Endothelial cell of hepatic sinusoid (primary cell): ENCODE data around the gene CYSRT1.
"Not testable (repeated sequence)": the region's sequence is repeated elsewhere in the genome, so short reads cannot be mapped to it uniquely, and the experiment has no call there.

ENCODE experiments used
- in situ Hi-C: cut with HindIII; loops from 2 replicates; pipeline ENCODE4 v1.10.0; 2017; ENCODE audit warnings: low sequenced_read_pairs

The CYSRT1 gene

GRCh38 chr9:137234055-137234697, 9.2 kb downstream of the CYSRT1 start:
- in situ Hi-C loops = no loop called here

DNA sequence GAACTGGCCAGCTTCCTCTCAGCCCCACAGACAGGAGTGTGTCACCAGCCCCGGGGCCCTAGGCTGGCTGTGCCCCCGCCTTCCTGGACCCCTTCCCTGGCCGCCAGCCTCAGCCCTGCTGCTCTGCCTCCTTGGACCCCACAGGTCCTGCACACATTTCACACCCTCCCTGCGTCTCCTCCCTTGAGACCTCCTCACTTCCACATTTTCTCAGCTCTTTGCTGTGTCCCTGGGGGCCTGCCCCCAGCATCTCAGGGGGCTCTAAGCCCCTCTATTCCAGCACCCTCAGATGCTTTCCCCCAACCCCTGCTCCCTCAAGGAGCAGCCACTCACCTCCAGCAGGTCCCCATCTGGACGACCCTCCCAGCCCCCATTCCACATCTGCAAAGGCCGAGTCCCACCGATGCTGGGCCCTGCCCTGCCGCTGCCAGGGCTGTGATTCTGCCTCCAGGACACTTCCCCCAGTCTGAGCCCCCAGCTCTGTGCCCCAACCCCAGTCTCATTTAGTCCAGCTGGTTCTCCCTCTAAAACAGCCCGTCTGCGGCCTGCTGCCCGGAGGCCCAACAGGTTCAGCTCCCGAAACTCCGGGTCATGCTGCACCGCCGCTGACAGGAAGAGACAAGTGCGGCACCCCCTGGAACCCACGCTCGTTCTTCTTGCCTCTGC, 9.9 kb downstream of the CYSRT1 start:
- in situ Hi-C loops = no loop called here

- in situ Hi-C loops = no loop called here
Measured at GRCh38 chr9:137235424-137236237, 10.7 kb downstream of the CYSRT1 start.

DNA sequence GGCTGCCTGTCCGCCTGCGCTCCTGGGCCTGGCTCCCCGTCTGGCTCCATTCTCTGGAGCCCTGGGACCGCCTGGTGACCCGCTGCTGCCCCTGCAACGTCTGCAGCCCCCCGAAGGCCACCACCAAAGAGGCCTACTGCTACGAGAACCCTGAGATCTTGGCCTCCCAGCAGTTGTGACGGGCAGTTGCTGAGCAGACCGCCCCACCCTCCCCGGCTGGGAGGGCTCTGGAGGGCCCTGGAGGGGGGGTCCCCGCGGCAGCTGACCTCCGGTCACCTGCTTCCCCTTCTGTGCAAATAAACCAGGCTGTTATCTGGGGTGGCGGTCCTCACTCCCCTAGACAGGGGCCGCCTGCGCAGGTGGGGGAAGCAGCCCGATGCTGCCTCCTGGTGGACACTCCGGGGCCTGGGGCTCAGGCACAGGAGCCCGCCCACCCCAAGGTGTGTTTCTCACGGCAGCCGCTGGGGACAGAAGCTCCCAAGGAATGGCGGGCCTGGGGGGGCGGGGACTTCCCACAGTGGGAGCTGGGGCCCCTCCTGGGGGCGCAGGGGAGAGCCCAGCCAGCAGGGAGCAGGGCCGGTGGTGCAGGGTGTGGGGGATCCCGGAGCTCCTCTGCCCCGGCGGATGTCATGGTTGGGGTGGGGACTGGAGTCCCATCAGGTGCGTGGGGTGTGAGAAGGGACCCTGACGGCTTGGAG, 11.4 kb downstream of the CYSRT1 start:
- in situ Hi-C loops = no loop called here

- in situ Hi-C loops = no loop called here
Measured at GRCh38 chr9:137236936-137237421, 12.0 kb downstream of the CYSRT1 start.

DNA sequence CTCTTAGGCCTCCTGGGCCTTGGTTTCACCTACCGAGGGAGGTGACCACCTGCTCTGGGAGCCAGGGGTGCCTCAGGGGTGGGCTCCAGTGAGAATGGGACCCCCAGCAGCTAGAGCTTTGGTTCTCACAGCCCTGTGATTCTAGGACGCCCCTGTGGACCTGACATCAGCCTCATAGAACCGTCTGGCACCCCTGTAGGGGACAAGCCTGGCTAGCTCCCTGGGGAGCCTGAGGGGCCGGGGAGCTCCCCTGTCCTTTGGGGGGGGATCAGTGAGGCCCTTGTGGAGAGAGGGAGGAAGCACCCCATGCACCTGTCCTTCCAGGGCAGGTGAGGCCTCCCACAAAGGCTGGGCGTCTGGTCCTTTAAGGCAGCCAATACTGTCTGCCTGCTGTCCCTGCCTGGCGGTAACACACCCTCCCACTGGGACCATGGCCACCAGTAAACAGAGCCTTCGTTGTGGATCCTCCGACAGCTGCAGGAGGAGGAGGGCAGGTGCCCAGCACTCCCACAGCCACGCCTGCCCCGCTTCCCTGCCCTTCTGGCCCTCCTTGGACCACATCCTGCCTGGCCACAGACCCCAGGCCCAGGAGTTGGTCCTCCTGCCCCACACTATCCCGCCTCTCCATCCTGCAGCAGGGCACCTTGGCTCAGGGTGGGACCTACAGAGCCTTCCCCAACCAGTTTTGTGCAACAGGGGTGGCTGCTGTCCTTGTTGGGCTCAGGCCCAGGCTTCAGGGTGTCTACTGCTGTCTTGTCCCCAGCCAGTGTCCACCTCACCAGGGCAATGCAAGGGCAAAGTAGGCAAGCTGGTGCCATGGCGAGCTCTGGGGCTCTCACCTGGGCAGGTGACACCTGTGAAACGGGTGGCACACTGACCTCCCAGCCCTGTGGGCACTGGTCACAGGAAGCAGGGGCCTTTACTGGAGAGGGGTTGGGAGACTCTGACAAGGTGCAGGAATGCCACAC, 13.1 kb downstream of the CYSRT1 start:
- in situ Hi-C loops = no loop called here

DNA sequence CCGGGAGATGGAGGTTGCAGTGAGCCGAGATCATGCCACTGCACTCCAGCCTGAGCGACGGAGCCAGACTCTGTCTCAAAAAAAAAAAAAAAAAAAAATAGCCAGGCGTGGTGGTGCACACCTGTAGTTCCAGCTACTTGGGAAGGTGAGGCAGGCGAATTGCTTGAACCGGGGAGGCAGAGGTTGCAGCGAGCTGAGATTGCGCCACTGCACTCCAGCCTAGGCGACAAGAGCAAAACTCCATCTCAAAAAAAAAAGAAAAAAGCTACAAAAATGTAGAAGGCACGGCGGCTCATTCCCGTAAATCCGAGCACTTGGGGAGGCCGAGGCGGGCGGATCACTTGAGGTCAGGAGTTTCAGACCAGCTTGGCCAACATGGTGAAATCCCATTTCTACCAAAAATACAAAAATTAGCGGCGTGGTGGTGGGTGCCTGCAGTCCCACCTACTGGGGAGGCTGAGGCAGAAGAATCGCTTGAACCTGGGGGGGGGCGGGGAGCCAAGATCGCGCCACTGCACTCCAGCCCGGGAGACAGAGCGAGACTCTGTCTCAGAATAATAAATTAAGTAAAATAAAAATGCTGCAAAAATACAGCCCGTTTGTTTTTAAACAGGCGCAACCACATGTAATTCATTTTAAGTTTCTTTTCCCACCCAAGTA, 14.7 kb downstream of the CYSRT1 start:
- in situ Hi-C loops = not testable (repeated sequence)

DNA sequence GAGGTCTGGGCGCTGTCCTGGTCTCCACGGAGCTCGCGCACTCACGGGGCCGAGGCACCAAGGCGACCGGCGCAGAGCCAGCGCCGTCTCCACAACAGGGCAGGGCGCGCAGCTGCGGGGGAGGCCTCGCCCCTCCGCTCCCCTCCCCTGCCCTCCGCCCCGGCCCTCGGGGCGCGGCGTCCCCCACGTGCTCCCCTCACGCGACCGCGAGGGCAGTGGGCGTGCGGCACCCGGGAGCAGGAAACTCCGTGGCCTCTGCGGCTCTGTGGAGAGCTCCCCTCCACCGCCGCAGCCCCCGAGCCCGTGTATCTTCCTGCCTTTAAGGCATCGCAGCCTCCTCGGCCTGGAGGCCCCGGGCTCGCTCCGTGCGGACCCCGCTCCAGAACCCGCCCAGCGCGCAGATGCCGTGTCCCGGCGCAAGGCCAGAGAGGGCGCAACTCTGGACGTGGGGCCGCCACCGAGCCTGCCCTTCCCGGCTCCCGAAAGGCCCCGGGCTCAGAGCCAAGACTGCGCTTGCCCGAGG, 15.4 kb downstream of the CYSRT1 start:
- in situ Hi-C loops = no loop called here

- in situ Hi-C loops = no loop called here
Measured at GRCh38 chr9:137240841-137241489, 16.0 kb downstream of the CYSRT1 start, which contains the start of gene TUBB4B. Gene TUBB4B (plus strand): TSS chr9:137241287. CDS start chr9:137241361, 74 bp downstream.

DNA sequence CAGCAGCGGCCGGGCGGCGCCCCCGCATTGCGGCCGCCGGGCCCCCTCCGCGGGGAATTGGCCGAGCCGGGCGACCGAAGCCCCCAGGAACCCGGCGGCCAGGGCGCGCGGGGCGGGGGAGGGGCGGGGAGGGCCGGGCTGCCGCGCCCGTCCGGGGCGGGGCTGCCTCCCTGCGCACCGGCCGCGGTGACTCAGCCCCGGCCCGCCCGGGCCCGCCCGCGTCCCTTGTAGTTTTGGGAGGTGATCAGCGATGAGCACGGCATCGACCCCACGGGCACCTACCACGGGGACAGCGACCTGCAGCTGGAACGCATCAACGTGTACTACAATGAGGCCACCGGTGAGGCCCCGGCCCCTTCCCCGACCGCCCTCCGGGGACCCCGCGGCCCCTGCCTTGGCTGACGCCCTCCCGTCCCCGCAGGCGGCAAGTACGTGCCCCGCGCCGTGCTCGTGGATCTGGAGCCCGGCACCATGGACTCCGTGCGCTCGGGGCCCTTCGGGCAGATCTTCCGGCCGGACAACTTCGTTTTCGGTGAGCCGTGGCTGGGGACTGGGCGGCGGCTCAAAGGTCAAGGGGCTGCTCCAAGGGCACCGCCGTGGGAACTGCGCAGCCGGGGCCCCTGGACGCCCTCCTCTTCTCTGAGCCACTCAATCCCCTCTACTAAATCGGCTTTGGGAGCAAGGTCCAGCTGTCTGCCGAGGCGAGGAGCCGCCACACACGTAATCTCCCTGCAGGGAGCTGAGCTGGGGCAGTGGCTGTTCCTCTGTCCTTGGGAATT, 16.7 kb downstream of the CYSRT1 start:
- in situ Hi-C loops = no loop called here

DNA sequence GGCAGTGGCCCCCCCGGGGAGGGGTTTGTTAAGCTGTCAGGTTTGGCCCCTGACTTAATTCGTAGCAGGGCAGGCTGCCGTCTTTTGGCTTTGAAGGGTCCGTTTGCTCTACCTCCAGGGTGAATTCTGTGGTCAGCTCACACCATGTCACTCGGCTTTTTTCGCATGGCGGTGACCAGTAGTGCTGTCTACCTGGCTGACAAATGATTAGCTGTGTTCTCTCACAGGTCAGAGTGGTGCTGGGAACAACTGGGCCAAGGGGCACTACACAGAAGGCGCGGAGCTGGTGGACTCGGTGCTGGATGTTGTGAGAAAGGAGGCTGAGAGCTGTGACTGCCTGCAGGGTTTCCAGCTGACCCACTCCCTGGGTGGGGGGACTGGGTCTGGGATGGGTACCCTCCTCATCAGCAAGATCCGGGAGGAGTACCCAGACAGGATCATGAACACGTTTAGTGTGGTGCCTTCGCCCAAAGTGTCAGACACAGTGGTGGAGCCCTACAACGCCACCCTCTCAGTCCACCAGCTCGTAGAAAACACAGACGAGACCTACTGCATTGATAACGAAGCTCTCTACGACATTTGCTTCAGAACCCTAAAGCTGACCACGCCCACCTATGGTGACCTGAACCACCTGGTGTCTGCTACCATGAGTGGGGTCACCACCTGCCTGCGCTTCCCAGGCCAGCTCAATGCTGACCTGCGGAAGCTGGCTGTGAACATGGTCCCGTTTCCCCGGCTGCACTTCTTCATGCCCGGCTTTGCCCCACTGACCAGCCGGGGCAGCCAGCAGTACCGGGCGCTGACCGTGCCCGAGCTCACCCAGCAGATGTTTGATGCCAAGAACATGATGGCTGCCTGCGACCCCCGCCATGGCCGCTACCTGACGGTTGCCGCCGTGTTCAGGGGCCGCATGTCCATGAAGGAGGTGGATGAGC, 17.6 kb downstream of the CYSRT1 start:
- in situ Hi-C loops = no loop called here

- in situ Hi-C loops = not testable (repeated sequence)
Measured at GRCh38 chr9:137243266-137243625, 18.3 kb downstream of the CYSRT1 start.

GRCh38 chr9:137243626-137244485, 18.9 kb downstream of the CYSRT1 start:
- in situ Hi-C loops = no loop called here

GRCh38 chr9:137244486-137245449, 19.8 kb downstream of the CYSRT1 start:
- in situ Hi-C loops = no loop called here
